ENCODE measurements around the gene VAX1. TPM values are rescaled to one million over a fixed set of nuclear protein-coding genes. Genes with fewer than 3 reads are reported as not detected.

The VAX1 gene, protein sequence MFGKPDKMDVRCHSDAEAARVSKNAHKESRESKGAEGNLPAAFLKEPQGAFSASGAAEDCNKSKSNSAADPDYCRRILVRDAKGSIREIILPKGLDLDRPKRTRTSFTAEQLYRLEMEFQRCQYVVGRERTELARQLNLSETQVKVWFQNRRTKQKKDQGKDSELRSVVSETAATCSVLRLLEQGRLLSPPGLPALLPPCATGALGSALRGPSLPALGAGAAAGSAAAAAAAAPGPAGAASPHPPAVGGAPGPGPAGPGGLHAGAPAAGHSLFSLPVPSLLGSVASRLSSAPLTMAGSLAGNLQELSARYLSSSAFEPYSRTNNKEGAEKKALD
- not detected in 2 replicates for total RNA-seq

DNA sequence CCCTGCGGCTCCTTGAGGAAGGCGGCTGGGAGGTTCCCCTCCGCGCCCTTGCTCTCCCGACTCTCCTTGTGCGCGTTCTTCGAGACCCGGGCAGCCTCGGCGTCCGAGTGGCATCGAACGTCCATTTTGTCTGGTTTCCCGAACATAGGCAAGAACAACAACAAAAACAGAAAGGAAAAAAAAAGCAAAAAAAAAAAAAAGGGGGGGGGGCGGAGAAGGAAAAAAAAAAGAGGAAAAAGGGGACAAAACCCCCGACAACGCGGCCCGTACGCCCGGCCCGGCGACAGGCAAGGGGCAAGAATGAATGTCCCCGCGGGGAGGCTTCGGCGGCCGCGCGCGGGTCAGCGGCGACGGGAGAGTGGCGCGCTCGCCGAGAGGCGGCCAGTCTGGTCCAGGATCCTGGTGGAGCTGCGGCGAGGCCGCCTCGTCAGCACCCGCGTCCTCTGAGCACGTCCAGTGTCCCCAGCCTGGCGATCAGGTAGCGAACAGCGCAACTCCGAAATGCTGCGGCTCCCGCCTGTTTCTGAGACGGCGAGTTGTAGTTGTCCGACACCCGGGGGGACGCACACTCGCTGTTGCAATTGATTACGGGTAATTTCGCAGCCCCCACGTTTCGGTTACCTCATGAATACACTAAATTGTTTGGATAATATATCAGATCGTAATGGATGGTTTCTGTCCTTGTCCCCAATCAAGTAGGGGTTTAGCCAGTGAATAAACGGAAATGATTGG, at the start of gene VAX1:
VAX1 (minus strand) TSS at position 360 of the 732 bp plus-strand sequence; CDS start at position 146, 214 bp downstream.

Small RNA genes lying within 50 kb of the gene (small RNA-seq; reads per million reads assigned to genes)
- not detected for gene MIR3663 (ENCODE audit: low replicate concordance)

Other genes starting within 250 kb of the VAX1 start
- gene SHTN1, start 133.1 kb downstream of the VAX1 start, total RNA-seq = 3.1 and 9.2 TPM in 2 replicates
- not detected in 2 replicates for gene KCNK18, start 59.2 kb upstream of the VAX1 start, total RNA-seq
- not detected in 2 replicates for gene SLC18A2, start 102.8 kb upstream of the VAX1 start, total RNA-seq
- 24.3 and 35.8 TPM in 2 replicates for gene PDZD8, start 237.2 kb upstream of the VAX1 start, total RNA-seq